22Rv1 (cell line): ENCODE data around the gene HDGF.

Experiments used
- H3K27ac ChIP-seq: fragments of 450-650 bp; 2 replicates; pipeline ENCODE4 v1.5.1; 2017
- ZFX ChIP-seq: fragments of 450-650 bp; IDR thresholded peaks from 2 replicates; pipeline ENCODE4 v1.6.1; 2017; ENCODE audit warnings: antibody characterized with exemption, borderline replicate concordance
- TF ChIP-seq, protein P1 (sequence below): fragments of 450-650 bp; IDR thresholded peaks from 2 replicates; pipeline ENCODE4 v1.5.1; 2017; ENCODE audit warnings: mild to moderate bottlenecking

The HDGF gene

DNA sequence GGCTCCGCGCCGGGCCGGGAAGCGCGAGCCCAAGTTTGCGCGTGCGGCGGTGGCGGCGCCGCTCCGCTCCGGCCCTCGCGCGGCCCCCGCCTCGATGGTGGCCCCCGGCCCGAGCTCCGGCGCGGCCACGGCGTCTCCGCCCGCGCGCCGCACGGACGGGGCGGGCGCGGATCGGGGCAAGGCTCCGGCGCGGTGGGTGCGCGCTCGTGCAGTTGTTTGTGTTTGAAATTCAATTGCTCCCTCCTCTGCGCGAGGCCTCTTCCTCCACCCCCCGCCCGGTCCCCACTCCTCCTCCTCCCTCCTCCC lies at the start of gene HDGF:
HDGF (minus strand) TSS at position 225 of the 306 bp plus-strand sequence. CDS start 246 bp downstream, outside the sequence.
- H3K27ac ChIP-seq: peak within 1 kb of the TSS; percentile 97

DNA sequence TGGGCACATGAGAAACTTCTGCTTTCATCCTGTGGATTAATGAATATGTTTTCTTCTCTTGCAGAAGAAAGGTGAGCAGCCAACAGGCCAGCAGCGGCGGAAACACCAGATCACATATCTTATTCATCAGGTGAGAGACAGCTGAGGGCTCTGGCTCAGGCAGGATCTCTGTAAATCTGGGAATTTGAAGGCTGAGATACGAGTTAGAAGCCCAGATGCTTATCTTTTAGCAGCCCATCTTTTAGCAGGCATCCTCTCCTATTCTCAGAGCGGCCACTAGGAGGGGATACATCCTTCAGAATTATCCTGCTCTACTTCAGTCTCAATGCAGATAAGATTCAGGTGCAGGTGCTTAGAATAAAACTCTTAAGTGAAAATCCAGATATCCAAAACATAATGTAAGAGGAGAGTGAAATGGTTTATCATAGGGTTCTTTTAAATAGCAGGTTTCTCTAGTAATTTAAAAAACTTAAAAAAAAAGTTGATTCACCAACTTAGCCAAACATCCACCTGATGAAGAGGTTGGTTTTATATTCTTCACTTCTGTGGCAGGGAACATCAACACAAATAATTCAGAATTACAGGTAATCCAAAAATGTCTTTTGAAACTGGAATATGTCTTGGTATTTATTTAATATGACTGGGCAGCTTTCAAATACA lies 45.9 kb upstream of the HDGF start:
- TF ChIP-seq, protein P1, sequence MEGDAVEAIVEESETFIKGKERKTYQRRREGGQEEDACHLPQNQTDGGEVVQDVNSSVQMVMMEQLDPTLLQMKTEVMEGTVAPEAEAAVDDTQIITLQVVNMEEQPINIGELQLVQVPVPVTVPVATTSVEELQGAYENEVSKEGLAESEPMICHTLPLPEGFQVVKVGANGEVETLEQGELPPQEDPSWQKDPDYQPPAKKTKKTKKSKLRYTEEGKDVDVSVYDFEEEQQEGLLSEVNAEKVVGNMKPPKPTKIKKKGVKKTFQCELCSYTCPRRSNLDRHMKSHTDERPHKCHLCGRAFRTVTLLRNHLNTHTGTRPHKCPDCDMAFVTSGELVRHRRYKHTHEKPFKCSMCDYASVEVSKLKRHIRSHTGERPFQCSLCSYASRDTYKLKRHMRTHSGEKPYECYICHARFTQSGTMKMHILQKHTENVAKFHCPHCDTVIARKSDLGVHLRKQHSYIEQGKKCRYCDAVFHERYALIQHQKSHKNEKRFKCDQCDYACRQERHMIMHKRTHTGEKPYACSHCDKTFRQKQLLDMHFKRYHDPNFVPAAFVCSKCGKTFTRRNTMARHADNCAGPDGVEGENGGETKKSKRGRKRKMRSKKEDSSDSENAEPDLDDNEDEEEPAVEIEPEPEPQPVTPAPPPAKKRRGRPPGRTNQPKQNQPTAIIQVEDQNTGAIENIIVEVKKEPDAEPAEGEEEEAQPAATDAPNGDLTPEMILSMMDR: peak; percentile 94
- no peak for TF ChIP-seq ZFX

More for the DNA sequence above, at the start of gene HDGF:
- TF ChIP-seq, protein P1: peak; percentile 2; the same call in 1 of the 2 replicates
- TF ChIP-seq ZFX: no peak

DNA sequence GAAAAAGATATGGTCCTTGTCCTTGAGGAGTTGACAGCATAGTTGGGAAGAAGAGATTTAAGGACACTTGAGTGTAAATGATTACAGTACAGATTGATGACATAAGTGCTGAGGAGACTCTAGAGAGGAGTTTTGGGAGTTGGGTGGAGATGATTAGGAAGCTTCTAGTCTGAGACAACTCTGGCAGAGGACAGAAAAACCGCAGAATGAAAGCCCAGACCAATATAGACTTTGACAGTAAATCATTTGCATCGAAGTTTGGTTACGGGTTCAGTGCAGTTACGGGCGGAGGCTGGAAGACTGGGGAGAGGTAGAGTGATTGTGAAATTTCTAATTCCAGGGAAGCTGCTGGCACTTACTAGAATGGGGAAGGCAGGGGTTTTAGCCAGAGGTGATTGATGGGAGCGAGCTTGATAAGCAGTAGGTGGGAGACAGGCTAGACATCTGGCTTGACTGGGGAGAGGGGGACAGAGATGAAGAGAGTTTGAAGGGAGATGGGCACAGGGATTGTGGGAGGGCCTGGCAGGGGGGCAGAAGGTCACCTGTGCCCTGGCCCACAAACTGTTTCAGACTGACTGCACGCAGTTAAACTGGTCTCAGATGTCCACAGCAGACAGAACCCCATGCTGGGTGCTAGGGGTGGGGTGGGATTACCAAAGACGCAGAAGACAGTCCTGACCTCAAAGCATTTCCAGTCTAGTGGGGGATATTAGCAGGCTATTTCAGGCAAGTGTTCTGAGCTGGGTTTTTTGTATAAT lies 45.0 kb upstream of the HDGF start:
- H3K27ac ChIP-seq: no peak overlapping the region
- TF ChIP-seq, protein P1: no peak

More for the DNA sequence above, 45.9 kb upstream of the HDGF start:
- no peak overlapping the region for H3K27ac ChIP-seq

DNA sequence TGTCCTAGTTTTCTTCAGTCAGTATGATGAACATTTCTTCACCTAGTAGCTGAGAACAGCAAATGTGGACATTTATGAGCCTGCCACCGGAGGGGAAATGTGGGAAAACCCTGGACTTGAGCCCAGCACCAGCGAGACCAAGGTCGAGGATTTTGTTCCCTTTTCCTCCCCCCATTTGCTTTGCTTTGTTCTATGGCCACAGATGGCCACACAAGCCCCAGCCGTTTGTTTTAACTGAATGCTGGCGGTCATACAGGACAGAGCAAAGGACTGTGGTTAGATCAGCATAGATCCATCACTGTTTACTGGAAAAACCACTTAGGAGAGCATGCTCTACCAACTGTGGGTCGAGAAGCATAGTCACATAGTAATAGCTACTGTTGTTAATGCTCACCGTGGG lies 44.3 kb upstream of the HDGF start:
- no peak for TF ChIP-seq ZFX
- TF ChIP-seq, protein P1: no peak
- no peak overlapping the region for H3K27ac ChIP-seq

DNA sequence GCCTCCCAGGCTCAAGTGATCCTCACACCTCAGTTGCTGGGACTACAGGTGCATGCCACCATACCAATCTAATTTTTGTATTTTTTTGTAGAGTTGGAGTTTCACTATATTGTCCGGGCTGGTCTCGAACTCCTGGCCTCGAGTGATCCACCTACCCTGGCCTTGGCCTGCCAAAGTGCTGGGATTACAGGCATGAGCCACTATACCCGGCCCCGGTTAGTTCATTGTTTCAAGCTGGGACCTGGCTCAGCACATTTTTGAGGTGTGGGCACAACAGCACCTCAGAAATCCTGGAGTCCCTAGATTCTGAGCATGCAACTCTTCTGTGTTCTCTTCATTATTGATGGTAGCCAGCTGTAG lies 43.9 kb upstream of the HDGF start:
- TF ChIP-seq ZFX: no peak
- TF ChIP-seq, protein P1: no peak
- no peak overlapping the region for H3K27ac ChIP-seq

DNA sequence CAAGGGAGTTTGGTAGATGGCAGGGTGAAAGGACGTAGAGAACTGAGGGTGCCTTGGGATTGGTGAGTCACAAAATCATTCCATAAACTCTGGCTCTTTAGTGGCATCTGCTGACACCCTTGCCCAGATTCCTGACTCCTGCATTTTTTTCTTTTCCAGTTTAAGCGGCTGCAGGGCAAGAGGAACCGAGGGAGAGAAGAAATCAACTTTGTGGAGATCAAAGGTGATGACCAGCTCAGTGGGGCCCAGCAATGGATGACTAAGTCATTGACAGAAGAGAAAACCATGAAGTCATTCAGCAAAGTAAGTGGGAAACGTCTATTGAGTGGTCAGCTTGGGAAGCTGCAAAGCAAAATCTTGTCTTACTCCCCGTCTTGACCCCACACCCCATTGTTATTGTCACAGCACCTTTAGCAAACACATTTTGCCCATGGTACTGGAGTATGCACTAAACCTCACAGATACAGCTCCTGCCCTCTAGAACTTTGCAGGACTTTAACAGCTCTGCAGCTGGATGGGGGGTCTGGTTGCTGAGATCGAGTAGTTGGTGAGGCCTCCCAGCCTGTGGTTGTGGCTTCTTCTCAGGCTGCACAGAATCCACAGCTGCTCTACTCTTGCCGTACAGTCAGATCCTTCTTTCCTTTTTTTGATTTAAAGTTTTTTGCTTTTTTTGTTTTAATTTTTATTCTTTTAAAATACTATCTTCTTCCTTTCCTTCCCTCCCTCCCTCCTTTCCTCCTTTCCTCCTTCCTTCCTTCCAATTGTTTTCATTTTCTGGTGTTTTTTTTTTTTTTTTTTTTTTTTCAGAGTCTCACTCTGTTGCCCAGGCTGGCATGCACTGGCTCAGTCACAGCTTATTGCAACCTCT lies 43.3 kb upstream of the HDGF start:
- TF ChIP-seq, protein P1: no peak
- TF ChIP-seq ZFX: no peak
- no peak overlapping the region for H3K27ac ChIP-seq
